ENCODE measurements around the gene LILRB4.

LILRB4 gene

DNA sequence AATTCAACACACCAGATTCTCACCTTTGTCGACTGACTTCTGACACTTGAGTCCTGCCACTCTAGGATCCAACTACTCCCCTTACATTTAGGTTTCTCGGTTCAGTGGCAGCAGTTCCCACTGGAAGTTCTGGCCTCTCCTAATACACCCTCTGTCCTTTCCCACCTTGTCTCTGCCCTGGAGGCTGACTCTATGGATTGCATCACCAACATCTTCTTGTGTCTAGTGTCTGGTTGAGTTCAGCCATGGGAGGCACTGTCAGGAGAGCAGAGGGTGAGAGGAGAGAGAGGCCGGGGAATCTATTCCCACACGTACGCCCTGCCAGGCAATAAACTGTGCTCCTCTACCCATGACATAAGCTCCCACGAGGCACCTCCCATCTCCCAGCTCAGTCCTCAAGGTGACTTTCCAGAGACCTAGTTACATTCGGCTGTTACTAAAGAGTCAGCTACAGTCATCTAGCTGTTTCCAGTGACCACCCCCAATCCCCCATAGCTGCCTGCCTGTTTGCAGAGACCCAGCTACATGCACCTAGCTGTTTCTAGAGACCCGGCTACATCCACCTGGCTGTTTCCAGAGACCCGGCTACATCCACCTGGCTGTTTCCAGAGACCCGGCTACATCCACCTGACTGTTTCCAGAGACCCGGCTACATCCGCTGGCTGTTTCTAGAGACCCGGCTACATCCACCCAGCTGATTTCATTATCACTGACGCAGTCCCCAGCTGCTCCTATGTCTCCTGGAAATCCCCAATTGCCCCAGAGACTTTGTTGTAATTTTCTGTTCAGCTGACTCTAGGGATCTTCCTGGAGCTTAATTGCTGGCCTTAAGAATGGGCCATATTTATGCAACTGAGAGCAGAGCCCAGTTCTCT, 8.1 kb upstream of the LILRB4 start:
- Histone ChIP-seq H3K36me3 (ENCODE audit: low read depth) (no peaks in the 10 kb centered on the region), H3K4me3 (ENCODE audit: severe bottlenecking) (no peak overlapping the region), H3K27me3 (ENCODE audit: insufficient read depth, poor library complexity, severe bottlenecking) (no peaks in the 10 kb centered on the region), H3K4me1 (ENCODE audit: insufficient read depth, poor library complexity, severe bottlenecking) (no peaks in the 10 kb centered on the region), H3K27ac (ENCODE audit: poor library complexity, severe bottlenecking) (no peak overlapping the region), H3K9me3 (ENCODE audit: severe bottlenecking) (no peaks in the 10 kb centered on the region)
- no peak for TF ChIP-seq CTCF (IDR thresholded peaks at IDR 0.05; ENCODE audit: poor library complexity, severe bottlenecking)
- no peak for ATAC-seq (ENCODE audit: low read depth)
- DNase-seq (ENCODE audit: low spot score), result no peak

GRCh38 chr19:54659300-54659699, 3.5 kb upstream of the LILRB4 start:
- Histone ChIP-seq H3K36me3 (ENCODE audit: low read depth) (no peaks in the 10 kb centered on the region), H3K27ac (ENCODE audit: poor library complexity, severe bottlenecking) (no peak overlapping the region), H3K27me3 (ENCODE audit: insufficient read depth, poor library complexity, severe bottlenecking) (no peaks in the 10 kb centered on the region), H3K9me3 (ENCODE audit: severe bottlenecking) (no peaks in the 10 kb centered on the region), H3K4me3 (ENCODE audit: severe bottlenecking) (no peak overlapping the region), H3K4me1 (ENCODE audit: insufficient read depth, poor library complexity, severe bottlenecking) (no peaks in the 10 kb centered on the region)
- no peak for TF ChIP-seq CTCF (IDR thresholded peaks at IDR 0.05; ENCODE audit: poor library complexity, severe bottlenecking)
- DNase-seq (ENCODE audit: low spot score) (no peak), ATAC-seq (ENCODE audit: low read depth) (no peak)

DNA sequence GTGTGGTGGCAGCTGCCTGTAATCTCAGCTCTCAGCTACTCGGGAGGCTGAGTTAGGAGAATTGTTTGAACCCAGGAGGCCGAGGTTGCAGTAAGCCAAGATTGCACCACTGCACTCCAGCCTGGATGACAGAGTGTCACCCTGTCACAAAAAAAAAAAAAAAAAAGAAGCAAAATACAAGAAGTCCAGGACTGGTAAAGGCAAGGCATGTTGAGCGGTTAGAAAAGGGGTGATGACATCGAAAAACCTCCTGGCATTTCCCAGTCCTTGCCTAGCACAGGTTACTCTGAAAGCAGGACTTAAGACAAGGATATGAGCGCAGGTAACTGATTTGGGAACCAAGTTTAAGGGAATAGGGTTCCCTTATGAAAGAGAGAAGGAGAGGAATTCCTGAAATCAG, 2.5 kb upstream of the LILRB4 start:
- no peak overlapping the region for H3K27ac ChIP-seq (ENCODE audit: poor library complexity, severe bottlenecking)
- ATAC-seq (ENCODE audit: low read depth), result no peak
- H3K36me3 ChIP-seq (ENCODE audit: low read depth), result no peaks in the 10 kb centered on the region
- TF ChIP-seq CTCF (IDR thresholded peaks at IDR 0.05; ENCODE audit: poor library complexity, severe bottlenecking), result no peak
- H3K4me3 ChIP-seq (ENCODE audit: severe bottlenecking), result no peak overlapping the region
- H3K27me3 ChIP-seq (ENCODE audit: insufficient read depth, poor library complexity, severe bottlenecking), result no peaks in the 10 kb centered on the region
- DNase-seq (ENCODE audit: low spot score), result no peak
- no peaks in the 10 kb centered on the region for H3K4me1 ChIP-seq (ENCODE audit: insufficient read depth, poor library complexity, severe bottlenecking)
- no peaks in the 10 kb centered on the region for H3K9me3 ChIP-seq (ENCODE audit: severe bottlenecking)

GRCh38 chr19:54660964-54661363, 1.8 kb upstream of the LILRB4 start:
- Histone ChIP-seq H3K4me1 (ENCODE audit: insufficient read depth, poor library complexity, severe bottlenecking) (no peaks in the 10 kb centered on the region), H3K9me3 (ENCODE audit: severe bottlenecking) (no peaks in the 10 kb centered on the region), H3K36me3 (ENCODE audit: low read depth) (no peaks in the 10 kb centered on the region), H3K27me3 (ENCODE audit: insufficient read depth, poor library complexity, severe bottlenecking) (no peaks in the 10 kb centered on the region), H3K27ac (ENCODE audit: poor library complexity, severe bottlenecking) (no peak overlapping the region), H3K4me3 (ENCODE audit: severe bottlenecking) (no peak overlapping the region)
- ATAC-seq (ENCODE audit: low read depth) (no peak), DNase-seq (ENCODE audit: low spot score) (no peak)
- TF ChIP-seq CTCF (IDR thresholded peaks at IDR 0.05; ENCODE audit: poor library complexity, severe bottlenecking), result no peak

DNA sequence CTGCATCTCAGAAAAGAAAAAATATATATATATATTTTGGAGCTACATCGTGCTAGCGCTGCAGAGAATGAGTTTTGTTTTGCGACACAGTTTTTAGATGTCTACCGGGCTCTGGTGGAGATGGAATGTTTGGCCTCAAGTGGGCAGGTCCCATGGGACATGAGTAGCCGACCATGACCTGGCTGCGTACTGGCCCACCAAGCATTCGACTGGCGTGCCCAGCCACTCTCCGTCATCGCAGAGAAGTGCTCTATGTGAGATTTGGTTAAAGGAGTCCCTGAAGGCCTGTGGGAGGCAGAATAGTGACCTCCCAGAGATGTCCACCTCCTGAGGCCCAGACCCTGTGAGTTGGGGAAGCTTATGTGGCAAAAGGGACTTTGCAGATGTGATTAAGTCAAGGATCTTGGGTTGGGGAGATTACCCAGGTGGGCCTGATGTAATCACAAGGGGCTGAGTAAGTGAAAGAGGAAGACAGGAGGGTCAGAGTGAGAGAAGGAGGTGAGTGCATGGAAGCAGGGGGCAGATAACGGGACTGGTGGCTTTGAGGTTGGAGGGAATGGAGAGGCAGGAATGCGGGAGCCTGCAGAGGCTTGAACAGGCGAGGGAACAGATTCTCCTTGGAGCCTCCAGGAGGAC, 821 bp upstream of the LILRB4 start:
- no peak for TF ChIP-seq CTCF (IDR thresholded peaks at IDR 0.05; ENCODE audit: poor library complexity, severe bottlenecking)
- no peaks in the 10 kb centered on the region for H3K9me3 ChIP-seq (ENCODE audit: severe bottlenecking)
- no peak for ATAC-seq (ENCODE audit: low read depth)
- no peaks in the 10 kb centered on the region for H3K27me3 ChIP-seq (ENCODE audit: insufficient read depth, poor library complexity, severe bottlenecking)
- H3K4me3 ChIP-seq (ENCODE audit: severe bottlenecking), result no peak overlapping the region
- no peak for DNase-seq (ENCODE audit: low spot score)
- no peak overlapping the region for H3K27ac ChIP-seq (ENCODE audit: poor library complexity, severe bottlenecking)
- no peaks in the 10 kb centered on the region for H3K4me1 ChIP-seq (ENCODE audit: insufficient read depth, poor library complexity, severe bottlenecking)
- no peaks in the 10 kb centered on the region for H3K36me3 ChIP-seq (ENCODE audit: low read depth)
